Smooth muscle cell (in vitro differentiated cells): ENCODE data around the gene KNCN. TPM values are rescaled to one million over a fixed set of nuclear protein-coding genes. Genes with fewer than 3 reads are reported as not detected.

Experiments used
- DNase-seq: peaks from one replicate; lab custom pipeline; 2025; ENCODE audit not compliant: unreplicated experiment; lab: John Stamatoyannopoulos, UW
- H2AFZ ChIP-seq: fragments of 200-600 bp; sonication (generic); 2 replicates; pipeline ENCODE4 v1.6.0; 2016; ENCODE audit warnings: antibody characterized with exemption, low read depth, mild to moderate bottlenecking
- H3F3A ChIP-seq: fragments of 200-600 bp; sonication (generic); 2 replicates; pipeline ENCODE4 v1.6.0; 2017; ENCODE audit warnings: antibody characterized with exemption, low read depth
- H3K27ac ChIP-seq: fragments of 200-600 bp; sonication (generic); 2 replicates; pipeline ENCODE4 v1.5.1; 2016; ENCODE audit warnings: low read depth, mild to moderate bottlenecking
- H3K27me3 ChIP-seq: fragments of 200-600 bp; sonication (generic); 2 replicates; pipeline ENCODE4 v1.6.1; 2016; ENCODE audit warnings: low read depth, mild to moderate bottlenecking
- H3K36me3 ChIP-seq: fragments of 200-600 bp; sonication (generic); 2 replicates; pipeline ENCODE4 v1.5.1; 2016; ENCODE audit warnings: low read depth
- H3K4me1 ChIP-seq: fragments of 200-600 bp; sonication (generic); 2 replicates; pipeline ENCODE4 v1.5.1; 2016; ENCODE audit warnings: low read depth
- H3K4me2 ChIP-seq: fragments of 200-600 bp; sonication (generic); 2 replicates; pipeline ENCODE4 v1.6.0; 2016; ENCODE audit warnings: mild to moderate bottlenecking
- H3K4me3 ChIP-seq: fragments of 200-600 bp; sonication (generic); 2 replicates; pipeline ENCODE4 v1.5.1; 2016; ENCODE audit warnings: mild to moderate bottlenecking
- H3K79me2 ChIP-seq: fragments of 200-600 bp; sonication (generic); 2 replicates; pipeline ENCODE4 v1.6.0; 2016; ENCODE audit warnings: low read depth, mild to moderate bottlenecking
- H3K9ac ChIP-seq: fragments of 200-600 bp; sonication (generic); 2 replicates; pipeline ENCODE4 v1.6.0; 2016; ENCODE audit warnings: low read depth
- H3K9me3 ChIP-seq: fragments of 200-600 bp; sonication (generic); replicated peaks from 2 replicates; pipeline ENCODE4 v1.5.1; 2016; ENCODE audit warnings: low read depth
- H4K20me1 ChIP-seq: fragments of 200-600 bp; sonication (generic); 2 replicates; pipeline ENCODE4 v1.6.0; 2016; ENCODE audit warnings: low read depth
- WGBS: methylation state at CpG from one replicate; pipeline ENCODE4 v1.1.7; 2016; ENCODE audit warnings: low lambda C conversion rate; 5-methylcytosine and 5-hydroxymethylcytosine counted together
- polyA plus RNA-seq: library from polyadenylated mRNA; unstranded; fragments of >200 nt; fragmentation: Nextera tagmentation; extraction: Ambion mirVana; gene quantifications from 2 replicates; pipeline ENCODE4 v1.2.1, GENCODE V29; 2016
- total RNA-seq: library from RNA; depleted of rRNA; stranded (reverse); fragments of >200 nt; gene quantifications from 2 replicates; pipeline ENCODE4 v1.2.3, GENCODE V29; 2014
- TF ChIP-seq, protein P1 (sequence below): fragments of 200-600 bp; sonication (generic); IDR thresholded peaks from 2 replicates; pipeline ENCODE4 v1.5.1; 2017; ENCODE audit warnings: borderline replicate concordance, mild to moderate bottlenecking, antibody characterized with exemption; ENCODE audit not compliant: insufficient read depth, poor library complexity, severe bottlenecking

KNCN gene
- total and polyA plus RNA-seq, 2 experiments from 2014 or later, result not detected

DNA sequence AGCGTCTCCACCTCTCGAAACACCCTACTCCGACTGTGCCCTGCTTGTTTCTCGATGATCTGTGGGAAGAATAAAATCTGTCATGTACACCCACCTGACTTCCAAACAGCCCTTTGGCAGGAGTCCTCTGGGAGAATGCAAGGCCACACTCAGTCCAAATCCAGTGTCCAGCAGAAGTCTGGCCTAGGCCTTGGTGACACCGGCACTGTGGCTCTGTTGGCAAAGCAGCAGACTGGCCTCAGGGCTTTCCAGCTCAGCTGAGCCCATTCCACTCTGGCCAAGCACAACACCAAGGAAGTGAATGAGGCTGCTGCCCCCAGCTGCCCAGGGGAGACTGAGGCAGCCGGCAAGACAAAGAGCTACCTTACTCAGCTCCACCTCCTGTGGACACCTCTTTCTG, 25.1 kb upstream of the KNCN start:
- no peak overlapping the region for H3K4me3 ChIP-seq
- TF ChIP-seq, protein P1, sequence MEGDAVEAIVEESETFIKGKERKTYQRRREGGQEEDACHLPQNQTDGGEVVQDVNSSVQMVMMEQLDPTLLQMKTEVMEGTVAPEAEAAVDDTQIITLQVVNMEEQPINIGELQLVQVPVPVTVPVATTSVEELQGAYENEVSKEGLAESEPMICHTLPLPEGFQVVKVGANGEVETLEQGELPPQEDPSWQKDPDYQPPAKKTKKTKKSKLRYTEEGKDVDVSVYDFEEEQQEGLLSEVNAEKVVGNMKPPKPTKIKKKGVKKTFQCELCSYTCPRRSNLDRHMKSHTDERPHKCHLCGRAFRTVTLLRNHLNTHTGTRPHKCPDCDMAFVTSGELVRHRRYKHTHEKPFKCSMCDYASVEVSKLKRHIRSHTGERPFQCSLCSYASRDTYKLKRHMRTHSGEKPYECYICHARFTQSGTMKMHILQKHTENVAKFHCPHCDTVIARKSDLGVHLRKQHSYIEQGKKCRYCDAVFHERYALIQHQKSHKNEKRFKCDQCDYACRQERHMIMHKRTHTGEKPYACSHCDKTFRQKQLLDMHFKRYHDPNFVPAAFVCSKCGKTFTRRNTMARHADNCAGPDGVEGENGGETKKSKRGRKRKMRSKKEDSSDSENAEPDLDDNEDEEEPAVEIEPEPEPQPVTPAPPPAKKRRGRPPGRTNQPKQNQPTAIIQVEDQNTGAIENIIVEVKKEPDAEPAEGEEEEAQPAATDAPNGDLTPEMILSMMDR, result no peak
- no peaks in the 10 kb centered on the region for H3K9me3 ChIP-seq
- H3K9ac ChIP-seq, result no peak overlapping the region
- no peak overlapping the region for H3K27ac ChIP-seq
- no peaks in the 10 kb centered on the region for H3K27me3 ChIP-seq
- no peak for DNase-seq
- WGBS, result 89% methylated on average over 6 of the region's 6 CpGs
- H3K79me2 ChIP-seq, result no peaks in the 10 kb centered on the region
- no peaks in the 10 kb centered on the region for H3F3A ChIP-seq
- H3K4me1 ChIP-seq, result no peaks in the 10 kb centered on the region
- H4K20me1 ChIP-seq, result no peaks in the 10 kb centered on the region
- H2AFZ ChIP-seq, result no peak overlapping the region
- H3K36me3 ChIP-seq, result peaks cover 9% of the 10 kb centered on the region
- H3K4me2 ChIP-seq, result no peak overlapping the region

DNA sequence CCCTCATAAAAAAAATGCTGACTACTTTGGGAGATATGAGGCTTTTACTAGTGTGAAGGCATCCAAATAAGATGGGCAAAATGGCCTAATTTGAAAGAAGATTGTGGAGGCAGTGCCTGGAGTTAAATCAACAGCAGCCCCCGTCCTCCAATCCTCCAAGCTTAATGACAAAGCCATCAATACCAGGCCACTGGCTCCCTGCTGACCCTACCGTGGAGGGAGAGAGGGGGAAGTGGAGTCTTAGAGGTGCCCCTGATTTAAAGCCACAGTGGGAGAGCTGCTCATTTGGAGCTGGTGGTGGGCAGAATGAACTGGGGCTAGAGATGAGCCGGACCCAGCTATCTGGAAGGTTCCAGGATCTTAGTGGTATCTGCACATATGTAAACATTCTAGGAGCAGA, 24.3 kb upstream of the KNCN start:
- H4K20me1 ChIP-seq, result no peaks in the 10 kb centered on the region
- no peak overlapping the region for H3K4me2 ChIP-seq
- no peaks in the 10 kb centered on the region for H3K9me3 ChIP-seq
- H2AFZ ChIP-seq, result no peak overlapping the region
- DNase-seq, result no peak
- TF ChIP-seq, protein P1, result no peak
- peaks cover 9% of the 10 kb centered on the region for H3K36me3 ChIP-seq
- H3F3A ChIP-seq, result no peaks in the 10 kb centered on the region
- H3K27ac ChIP-seq, result no peak overlapping the region
- 46% methylated on average over 3 of the region's 3 CpGs for WGBS
- no peaks in the 10 kb centered on the region for H3K4me1 ChIP-seq
- no peak overlapping the region for H3K9ac ChIP-seq
- no peak overlapping the region for H3K4me3 ChIP-seq
- H3K79me2 ChIP-seq, result no peaks in the 10 kb centered on the region
- no peaks in the 10 kb centered on the region for H3K27me3 ChIP-seq

- Histone ChIP-seq H2AFZ (no peak overlapping the region), H4K20me1 (no peaks in the 10 kb centered on the region), H3F3A (no peaks in the 10 kb centered on the region), H3K4me2 (no peak overlapping the region), H3K4me3 (no peak overlapping the region), H3K4me1 (no peaks in the 10 kb centered on the region), H3K36me3 (peaks cover 9% of the 10 kb centered on the region), H3K9ac (no peak overlapping the region), H3K79me2 (no peaks in the 10 kb centered on the region), H3K9me3 (no peaks in the 10 kb centered on the region), H3K27ac (no peak overlapping the region), H3K27me3 (no peaks in the 10 kb centered on the region)
- DNase-seq, result no peak
- TF ChIP-seq, protein P1, result no peak
- 82% methylated on average over 12 of the region's 12 CpGs for WGBS
Observed at GRCh38 chr1:46575300-46575699, 23.9 kb upstream of the KNCN start.

DNA sequence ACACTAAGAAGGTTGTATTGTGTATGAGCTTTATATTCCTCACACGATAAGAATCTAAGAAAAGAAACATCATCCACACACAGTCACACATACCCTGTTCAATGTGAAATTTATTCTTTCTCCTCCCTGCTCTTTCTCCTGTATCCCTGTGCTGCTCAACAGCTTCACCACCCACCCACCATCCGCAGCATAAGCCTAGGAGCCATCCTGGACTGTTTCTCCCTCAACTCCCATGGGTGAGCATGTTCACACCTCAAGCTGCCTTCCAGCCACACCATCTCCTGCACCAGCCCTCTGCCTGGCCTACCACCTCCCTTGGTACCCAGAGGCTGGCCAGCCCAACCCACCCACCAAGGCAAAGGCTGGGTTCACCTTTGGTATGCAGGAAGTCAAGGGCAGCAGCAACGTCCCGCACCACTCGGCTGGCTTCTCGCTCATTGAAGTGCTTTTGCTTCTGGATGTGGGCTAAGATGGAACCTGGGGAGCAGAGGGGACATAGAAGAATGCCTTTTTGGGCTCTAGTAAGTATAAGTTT, 20.3 kb upstream of the KNCN start:
- Histone ChIP-seq H3K4me1 (peaks cover 10% of the 10 kb centered on the region), H2AFZ (no peak overlapping the region), H3K79me2 (no peaks in the 10 kb centered on the region), H3K27ac (no peak overlapping the region), H3K4me3 (no peak overlapping the region), H3K9ac (no peak overlapping the region), H4K20me1 (no peaks in the 10 kb centered on the region), H3K9me3 (no peaks in the 10 kb centered on the region), H3K36me3 (peaks cover 5% of the 10 kb centered on the region), H3K4me2 (no peak overlapping the region), H3K27me3 (no peaks in the 10 kb centered on the region), H3F3A (no peaks in the 10 kb centered on the region)
- 97% methylated on average over 6 of the region's 6 CpGs for WGBS
- no peak for DNase-seq
- TF ChIP-seq, protein P1, result no peak
